Heart right ventricle (tissue), 16 donors: ENCODE measurements around the gene IL10. TPM values are rescaled to one million over a fixed set of nuclear protein-coding genes. Genes with fewer than 3 reads are reported as not detected.

Experiments
- ATAC-seq, 8 donors: fragments of 200-7000 bp; cut with Tn5 transposase; one replicate each; pipeline ENCODE4 v1.9.1; 2020; ENCODE audit warnings: mild to moderate bottlenecking in 8 of 8, moderate library complexity in 8 of 8, moderate number of reproducible peaks in 1 of 8
- DNase-seq, 2 donors: peaks; one replicate each; pipeline ENCODE4 v3.0.0-alpha.2; 2020
- H3K27ac ChIP-seq, 10 donors: fragments of 200-600 bp; sonication (generic) in 2 of 10; one replicate each; pipeline versions ENCODE4 v1.5.0 to v1.8.0; 2020 to 2022; ENCODE audit warnings: mild to moderate bottlenecking in 3 of 10
- H3K27me3 ChIP-seq, 7 donors: fragments of 200-600 bp; one replicate each; pipeline ENCODE4 v1.8.0; 2021 to 2022; ENCODE audit warnings: mild to moderate bottlenecking in 2 of 7
- H3K36me3 ChIP-seq, 9 donors: fragments of 200-600 bp; sonication (generic) in 1 of 9; one replicate each; pipeline versions ENCODE4 v1.5.0 to v1.8.0; 2020 to 2022; ENCODE audit warnings: mild to moderate bottlenecking in 2 of 9
- H3K4me1 ChIP-seq, 9 donors: fragments of 200-600 bp; sonication (generic) in 1 of 9; one replicate each; pipeline versions ENCODE4 v1.5.0 to v1.8.0; 2020 to 2022; ENCODE audit warnings: mild to moderate bottlenecking in 4 of 9
- H3K4me3 ChIP-seq, 10 donors: fragments of 200-600 bp; sonication (generic) in 2 of 10; one replicate each; pipeline versions ENCODE4 v1.5.0 to v1.8.0; 2020 to 2022; ENCODE audit warnings: mild to moderate bottlenecking in 7 of 10, moderate library complexity in 2 of 10
- H3K9me3 ChIP-seq, 11 donors: fragments of 200-600 bp in 10 of 11; sonication (generic) in 2 of 11; one replicate each; pipeline versions ENCODE4 v1.5.0 to v1.8.0; 2013 to 2022; ENCODE audit warnings: mild to moderate bottlenecking in 2 of 11, control low read depth in 1 of 11, moderate library complexity in 1 of 11
- WGBS, 2 donors: extraction: QIAGEN DNeasy Blood & Tissue Kit; methylation state at CpG; one replicate each; pipeline ENCODE4 v1.1.7; 2013; ENCODE audit warnings: inconsistent platforms in 1 of 2; 5-methylcytosine and 5-hydroxymethylcytosine counted together
- intact Hi-C, 10 donors: fragments of 100-400 bp; cut with DNase I; formaldehyde crosslinking; loops; one replicate each; pipeline versions ENCODE4 v1.11.1 to v1.14.2; 2022
- polyA plus RNA-seq, 2 donors: library from polyadenylated mRNA; stranded (reverse); fragments of 200-250 nt; gene quantifications; one replicate each; pipeline ENCODE4 v1.2.3, GENCODE V29; 2013
- total RNA-seq, 10 donors: library from RNA; stranded (reverse); fragmentation: NEBNext Ultra II Directional in 3 of 10; extraction: Animal tissue kit (Norgen Biotek cat#: 25700) in 3 of 10; gene quantifications; one replicate each; pipeline versions ENCODE4 v1.2.1 to v1.2.4, GENCODE V29; 2021 to 2023
- TF ChIP-seq, protein P1 (sequence below), 9 donors: fragments of 200-600 bp; sonication (generic) in 2 of 9; IDR thresholded peaks; one replicate each; pipeline versions ENCODE4 v1.5.0 to v1.8.0; 2021 to 2022; ENCODE audit warnings: antibody characterized with exemption in 9 of 9, mild to moderate bottlenecking in 5 of 9, moderate library complexity in 1 of 9
- donor health status: Arrhythmogenic right ventricular cardiomyopathy.
- donor health status: ischemic (EF 13 %, LVEDD 7.1; RV severe dilation, severe dysfunction).
- donor health status: healthy with polysubstance abuse.
- donor health status: DM: no; HTN: yes; CAD: no.
- donor health status: DM: no; HTN: no; CAD: no.
- donor health status: ischemic (EF 25% LVEDD 6.9; RV normal size, moderate dysfunction).
- donor health status: ischemic (EF 25% LVEDD 5.7; RV mildly dilated, moderate dysfunction).
- donor health status: healthy.
- donor health status: DM: yes; HTN: yes; CAD: no.
- donor health status: Ischemic cardiomyopathy.
- donor health status: ischemic (EF 35%, LVEDD 5.7; RV mildly dilated, moderate dysfunction).
- donor health status: nonischemic (EF 11% LVEDD 7.7; RV severe dilation, severe dysfunction).
- donor health status: DM: yes; HTN: yes; CAD: no.
- donor health status: PGD.
- donor health status: ischemic (EF 29% LVEDD 5.4; RV normal size, mild dysfunction).
- donor health status: nonischemic (EF 23%, LVEDD 6.1; RV moderate dilation, normal function).

IL10 gene
- total and polyA plus RNA-seq, 12 donors, result 0.25 to 2.6 (median 0.78) TPM; not detected in 2

DNA sequence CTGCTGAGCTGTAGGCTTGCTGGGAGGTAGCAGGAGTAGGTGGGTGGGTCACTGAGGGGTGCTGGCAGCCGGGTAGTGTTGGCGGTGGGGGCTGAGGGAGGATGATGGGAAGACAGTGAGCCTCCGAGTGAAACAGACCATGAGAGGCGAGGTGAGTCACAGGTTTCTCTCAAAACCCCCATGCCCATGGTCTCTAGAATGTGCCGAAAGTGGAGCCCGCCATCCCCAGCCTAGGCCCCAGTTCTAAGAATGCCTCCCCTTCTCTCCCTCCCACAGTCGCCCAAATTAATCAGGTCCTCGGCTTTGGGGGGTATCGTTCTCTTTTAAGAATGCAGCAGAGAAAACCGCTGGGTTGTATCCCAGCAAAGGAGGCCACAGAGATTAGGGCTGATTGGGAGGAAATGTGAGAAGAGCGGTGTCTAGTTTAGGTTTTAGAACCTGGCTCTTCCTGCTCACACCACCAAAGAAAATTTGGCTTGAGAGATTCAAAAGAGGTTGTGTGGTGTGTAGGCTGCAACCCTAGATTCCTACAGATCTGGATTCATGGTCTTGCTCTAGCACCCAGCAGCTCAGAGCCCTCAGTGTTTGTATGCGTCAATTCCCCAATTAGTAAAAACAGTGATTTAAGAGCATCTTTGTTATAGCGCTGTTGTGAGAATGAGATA is 29.4 kb downstream of the IL10 start:
- ATAC-seq (no peak), DNase-seq (no peak)
- Histone ChIP-seq H3K4me1 (peaks cover 6 to 30% (median 15%) of the 10 kb centered on the region in 9 donors), H3K9me3 (no peaks in the 10 kb centered on the region), H3K27ac (peak overlapping the region in 1 of 10 donors; percentile 11), H3K36me3 (no peaks in the 10 kb centered on the region), H3K27me3 (no peaks in the 10 kb centered on the region), H3K4me3 (no peak overlapping the region)
- WGBS, 2 donors, result 68 to 71% methylated on average over 13 of the region's 13 CpGs
- TF ChIP-seq, protein P1, sequence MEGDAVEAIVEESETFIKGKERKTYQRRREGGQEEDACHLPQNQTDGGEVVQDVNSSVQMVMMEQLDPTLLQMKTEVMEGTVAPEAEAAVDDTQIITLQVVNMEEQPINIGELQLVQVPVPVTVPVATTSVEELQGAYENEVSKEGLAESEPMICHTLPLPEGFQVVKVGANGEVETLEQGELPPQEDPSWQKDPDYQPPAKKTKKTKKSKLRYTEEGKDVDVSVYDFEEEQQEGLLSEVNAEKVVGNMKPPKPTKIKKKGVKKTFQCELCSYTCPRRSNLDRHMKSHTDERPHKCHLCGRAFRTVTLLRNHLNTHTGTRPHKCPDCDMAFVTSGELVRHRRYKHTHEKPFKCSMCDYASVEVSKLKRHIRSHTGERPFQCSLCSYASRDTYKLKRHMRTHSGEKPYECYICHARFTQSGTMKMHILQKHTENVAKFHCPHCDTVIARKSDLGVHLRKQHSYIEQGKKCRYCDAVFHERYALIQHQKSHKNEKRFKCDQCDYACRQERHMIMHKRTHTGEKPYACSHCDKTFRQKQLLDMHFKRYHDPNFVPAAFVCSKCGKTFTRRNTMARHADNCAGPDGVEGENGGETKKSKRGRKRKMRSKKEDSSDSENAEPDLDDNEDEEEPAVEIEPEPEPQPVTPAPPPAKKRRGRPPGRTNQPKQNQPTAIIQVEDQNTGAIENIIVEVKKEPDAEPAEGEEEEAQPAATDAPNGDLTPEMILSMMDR (IDR thresholded peaks at IDR 0.05), result no peak
- intact Hi-C loops, result no loop called here

DNA sequence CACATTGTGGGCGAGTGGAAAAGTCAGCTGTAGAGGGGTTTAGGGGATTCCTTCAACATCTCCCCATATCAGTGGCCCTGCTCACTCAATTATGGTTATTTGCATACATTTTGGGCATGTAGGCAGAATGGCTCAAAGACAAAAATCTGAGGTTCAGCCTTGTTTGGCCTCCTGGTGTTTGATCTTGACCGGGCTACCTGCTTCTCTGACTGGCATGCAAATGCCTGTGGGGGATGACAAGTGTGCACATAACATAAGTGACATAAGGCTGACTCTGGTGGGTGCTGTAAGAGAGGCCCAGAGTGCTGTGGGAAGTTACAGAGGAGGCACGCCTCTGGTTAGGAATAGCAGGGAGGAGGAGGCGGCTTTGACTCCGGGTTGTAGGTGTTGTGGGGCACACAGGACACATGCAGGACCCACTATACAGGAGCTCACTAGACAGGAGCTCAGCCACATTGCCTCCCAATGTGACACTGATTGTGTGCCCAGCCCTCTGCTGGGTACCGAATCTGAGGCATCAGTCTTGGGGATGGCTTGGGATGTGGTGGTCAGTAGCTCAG is 31.1 kb downstream of the IL10 start:
- Histone ChIP-seq H3K36me3 (peaks cover 0 to 12% (median 0%) of the 10 kb centered on the region in 9 donors), H3K27ac (no peak overlapping the region), H3K9me3 (no peaks in the 10 kb centered on the region), H3K27me3 (no peaks in the 10 kb centered on the region), H3K4me1 (peaks cover 10 to 46% (median 31%) of the 10 kb centered on the region in 9 donors), H3K4me3 (no peak overlapping the region)
- intact Hi-C loops, result no loop called here
- TF ChIP-seq, protein P1 (IDR thresholded peaks at IDR 0.05), result no peak
- no peak for ATAC-seq
- 90 to 94% methylated on average over 6 of the region's 6 CpGs for WGBS, 2 donors
- DNase-seq, result no peak

DNA sequence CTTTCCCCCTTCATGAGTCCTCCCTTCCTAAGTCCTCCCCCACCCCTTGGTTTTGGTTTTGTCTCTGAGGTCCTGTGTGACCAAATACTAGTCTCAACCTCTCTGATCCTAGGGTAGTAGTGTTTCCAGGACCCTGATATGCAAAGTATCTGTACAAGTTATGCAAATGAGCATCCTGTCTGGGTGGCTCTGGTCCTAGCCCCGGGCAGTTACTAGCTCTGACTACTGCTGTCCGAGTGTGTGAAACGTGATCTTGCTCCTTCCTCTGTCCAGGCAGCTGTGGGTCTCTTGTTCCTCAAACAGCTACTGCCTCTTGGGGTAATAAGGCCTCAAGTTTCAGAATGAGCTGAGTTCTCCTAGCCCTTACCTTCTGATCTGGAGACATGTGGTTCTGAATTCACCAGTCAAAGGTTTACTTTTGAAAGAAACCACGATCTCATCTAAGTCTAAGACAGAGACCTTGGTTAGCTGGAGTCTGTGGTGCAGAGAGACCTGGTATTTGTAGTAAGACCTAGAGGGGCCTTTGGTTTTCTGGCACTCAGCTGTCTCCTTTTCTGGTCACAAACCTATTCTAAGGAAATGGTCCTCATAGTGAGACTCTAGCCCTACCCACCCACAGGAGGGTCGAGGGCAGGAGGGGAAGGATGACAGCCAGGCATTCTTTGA is 32.8 kb downstream of the IL10 start:
- peaks cover 0 to 28% (median 0%) of the 10 kb centered on the region in 9 donors for H3K36me3 ChIP-seq
- no peaks in the 10 kb centered on the region for H3K9me3 ChIP-seq
- TF ChIP-seq, protein P1 (IDR thresholded peaks at IDR 0.05), result no peak
- DNase-seq (no peak), ATAC-seq (no peak)
- H3K4me3 ChIP-seq, result no peak overlapping the region
- 43 to 52% methylated on average over 5 of the region's 5 CpGs for WGBS, 2 donors
- peaks cover 10 to 59% (median 44%) of the 10 kb centered on the region in 9 donors for H3K4me1 ChIP-seq
- H3K27me3 ChIP-seq, result no peaks in the 10 kb centered on the region
- intact Hi-C loops, result loop anchor here in 7 of 10 donors (5.0 to 10.0 kb wide), 6 partner anchors 65 to 178 kb away; partner anchors contain the start of gene DYRK3 (in 2 of the 7)
- H3K27ac ChIP-seq, result peak overlapping the region in 1 of 10 donors; percentile 34
